Liver (tissue), 9 donors: ENCODE measurements around the gene TRIM58. TPM values are rescaled to one million over a fixed set of nuclear protein-coding genes. Genes with fewer than 3 reads are reported as not detected.
A peak's percentile ranks its signal among the peaks of the same experiment; 100 is the strongest.

Experiments
- DNase-seq: peaks from one replicate; pipeline ENCODE4 v3.0.0-alpha.2; 2017; ENCODE audit warnings: low spot score
- H3K27ac ChIP-seq, 2 donors: one replicate each; pipeline ENCODE4 v1.7.0; 2013; ENCODE audit warnings: inconsistent platforms in 2 of 2, low read length in 2 of 2, control low read depth in 1 of 2, low read depth in 1 of 2, mild to moderate bottlenecking in 1 of 2
- H3K27me3 ChIP-seq, 4 donors: one replicate each; pipeline versions ENCODE4 v1.6.1 to v1.7.0; 2013; ENCODE audit warnings: low read length in 3 of 4, inconsistent platforms in 1 of 4, mild to moderate bottlenecking in 1 of 4, moderate library complexity in 1 of 4; ENCODE audit not compliant: control insufficient read depth in 4 of 4, insufficient read depth in 4 of 4
- H3K36me3 ChIP-seq, 4 donors: one replicate each; pipeline versions ENCODE4 v1.6.1 to v1.7.0; 2013; ENCODE audit warnings: low read length in 3 of 4, mild to moderate bottlenecking in 3 of 4, low read depth in 1 of 4, moderate library complexity in 1 of 4; ENCODE audit not compliant: control insufficient read depth in 4 of 4, insufficient read depth in 3 of 4
- H3K4me1 ChIP-seq, 4 donors: one replicate each; pipeline versions ENCODE4 v1.6.1 to v1.7.0; 2013; ENCODE audit warnings: low read length in 3 of 4, mild to moderate bottlenecking in 3 of 4, moderate library complexity in 1 of 4; ENCODE audit not compliant: control insufficient read depth in 4 of 4, insufficient read depth in 4 of 4
- H3K4me3 ChIP-seq, 3 donors: one replicate each; pipeline versions ENCODE4 v1.6.1 to v1.7.0; 2013; ENCODE audit warnings: low read length in 3 of 3, control low read depth in 1 of 3, low read depth in 1 of 3, mild to moderate bottlenecking in 1 of 3
- H3K9ac ChIP-seq, 2 donors: one replicate each; pipeline ENCODE4 v1.7.0; 2013; ENCODE audit warnings: low read length in 2 of 2, mild to moderate bottlenecking in 2 of 2, moderate library complexity in 2 of 2, control low read depth in 1 of 2, low read depth in 1 of 2
- H3K9me3 ChIP-seq, 4 donors: one replicate each; pipeline versions ENCODE4 v1.6.1 to v1.7.0; 2013; ENCODE audit warnings: low read length in 3 of 4; ENCODE audit not compliant: control insufficient read depth in 4 of 4
- ATF3 ChIP-seq: IDR thresholded peaks from 2 replicates; pipeline ENCODE4 v1.6.1; 2016; ENCODE audit warnings: antibody characterized with exemption
- CTCF ChIP-seq: fragments of 150-350 bp; IDR thresholded peaks from 2 replicates; pipeline ENCODE4 v1.5.1; 2017; ENCODE audit warnings: improper control_type of control experiment, low read depth, low read length; ENCODE audit not compliant: missing input control
- EGR1 ChIP-seq, 2 donors: IDR thresholded peaks; 2 replicates each; pipeline ENCODE4 v1.6.1; 2016 to 2018; ENCODE audit warnings: antibody characterized with exemption in 2 of 2, low read depth in 2 of 2
- FOXA1 ChIP-seq: IDR thresholded peaks from 2 replicates; pipeline ENCODE4 v1.6.1; 2016; ENCODE audit warnings: antibody characterized with exemption
- FOXA2 ChIP-seq: IDR thresholded peaks from 2 replicates; pipeline ENCODE4 v1.6.1; 2016; ENCODE audit warnings: antibody characterized with exemption
- GABPA ChIP-seq, 2 donors: IDR thresholded peaks in 1 of 2; conservative IDR thresholded peaks in 1 of 2; 2 replicates each; pipeline ENCODE4 v1.6.1; 2016; ENCODE audit warnings: antibody characterized with exemption in 2 of 2, mild to moderate bottlenecking in 1 of 2, moderate library complexity in 1 of 2
- HNF4A ChIP-seq, 2 donors: conservative IDR thresholded peaks; 2 replicates each; pipeline ENCODE4 v1.6.1; 2016; ENCODE audit warnings: antibody characterized with exemption in 2 of 2, mild to moderate bottlenecking in 2 of 2
- HNF4G ChIP-seq: IDR thresholded peaks from 2 replicates; pipeline ENCODE4 v1.6.1; 2016; ENCODE audit warnings: antibody characterized with exemption
- JUND ChIP-seq, 2 donors: IDR thresholded peaks; 2 replicates each; pipeline ENCODE4 v1.6.1; 2016; ENCODE audit warnings: antibody characterized with exemption in 2 of 2
- MAX ChIP-seq: IDR thresholded peaks from 2 replicates; pipeline ENCODE4 v1.6.1; 2016; ENCODE audit warnings: antibody characterized with exemption
- NR2F2 ChIP-seq: IDR thresholded peaks from 2 replicates; pipeline ENCODE4 v1.6.1; 2016; ENCODE audit warnings: antibody characterized with exemption
- RAD21 ChIP-seq, 2 donors: IDR thresholded peaks; 2 replicates each; pipeline ENCODE4 v1.6.1; 2016; ENCODE audit warnings: antibody characterized with exemption in 2 of 2, mild to moderate bottlenecking in 2 of 2
- RXRA ChIP-seq, 2 donors: IDR thresholded peaks; 2 replicates each; pipeline ENCODE4 v1.6.1; 2017 to 2018; ENCODE audit warnings: antibody characterized with exemption in 2 of 2, mild to moderate bottlenecking in 1 of 2
- SP1 ChIP-seq: IDR thresholded peaks from 2 replicates; pipeline ENCODE4 v1.6.1; 2018; ENCODE audit warnings: antibody characterized with exemption, mild to moderate bottlenecking
- TAF1 ChIP-seq: conservative IDR thresholded peaks from 2 replicates; pipeline ENCODE4 v1.6.1; 2016; ENCODE audit warnings: antibody characterized with exemption, mild to moderate bottlenecking
- YY1 ChIP-seq: IDR thresholded peaks from 2 replicates; pipeline ENCODE4 v1.6.1; 2016; ENCODE audit warnings: antibody characterized with exemption, mild to moderate bottlenecking
- ZBTB33 ChIP-seq: IDR thresholded peaks from 2 replicates; pipeline ENCODE4 v1.6.1; 2016; ENCODE audit warnings: antibody characterized with exemption
- WGBS: extraction: QIAGEN DNeasy Blood & Tissue Kit; methylation state at CpG from one replicate; pipeline ENCODE4 v1.1.7; 2013; 5-methylcytosine and 5-hydroxymethylcytosine counted together
- polyA plus RNA-seq, 2 donors: library from polyadenylated mRNA; stranded (reverse) in 1 of 2; unstranded in 1 of 2; fragments of 200-250 nt in 1 of 2; fragments of >200 nt in 1 of 2; fragmentation: Nextera tagmentation in 1 of 2; extraction: Ambion mirVana in 1 of 2; gene quantifications; one replicate each; pipeline versions ENCODE4 v1.2.1 to v1.2.3, GENCODE V29; 2013 to 2015
- total RNA-seq, 2 donors: library from RNA; depleted of rRNA; stranded (reverse); fragments of >200 nt; gene quantifications; one replicate each; pipeline ENCODE4 v1.2.3, GENCODE V29; 2014
- donor health status: healthy.
- donor health status: healthy.
- donor health status: healthy.
- donor health status: healthy.
- donor health status: healthy.

The TRIM58 gene
- total and polyA plus RNA-seq, 4 donors: 0.06 to 88.7 (median 0.14) TPM

GRCh38 chr1:247854899-247855545 lies 2.0 kb upstream of the TRIM58 start:
- Histone ChIP-seq H3K4me3 (no peak overlapping the region), H3K4me1 (peaks cover 0 to 8% (median 3%) of the 10 kb centered on the region in 4 donors), H3K36me3 (no peaks in the 10 kb centered on the region), H3K27ac (no peak overlapping the region), H3K9me3 (no peaks in the 10 kb centered on the region), H3K9ac (no peak overlapping the region), H3K27me3 (peaks cover 0 to 7% (median 3%) of the 10 kb centered on the region in 4 donors)
- DNase-seq: peak; percentile 89
- TF ChIP-seq RXRA (IDR thresholded peaks at IDR 0.05) (no peak), ZBTB33 (no peak), FOXA2 (no peak), EGR1 (IDR thresholded peaks at IDR 0.05; ENCODE audit: low read depth in 2 of 2) (no peak), FOXA1 (no peak), CTCF (no peak), NR2F2 (no peak), RAD21 (IDR thresholded peaks at IDR 0.05) (no peak), YY1 (no peak), JUND (IDR thresholded peaks at IDR 0.05) (no peak), SP1 (no peak), MAX (no peak), ATF3 (no peak), GABPA (IDR thresholded peaks at IDR 0.05 in 1 of 2, conservative IDR thresholded peaks at IDR 0.05 in 1 of 2) (no peak), HNF4G (no peak), HNF4A (conservative IDR thresholded peaks at IDR 0.05) (no peak)
- 74% methylated on average over 14 of the region's 14 CpGs for WGBS

GRCh38 chr1:247855911-247856310 lies 1.1 kb upstream of the TRIM58 start:
- Histone ChIP-seq H3K27ac (no peak overlapping the region), H3K4me3 (no peak overlapping the region), H3K27me3 (peaks cover 0 to 7% (median 3%) of the 10 kb centered on the region in 4 donors), H3K9me3 (no peaks in the 10 kb centered on the region), H3K4me1 (peaks cover 0 to 8% (median 3%) of the 10 kb centered on the region in 4 donors), H3K9ac (no peak overlapping the region), H3K36me3 (no peaks in the 10 kb centered on the region)
- no peak for DNase-seq
- WGBS: 73% methylated on average over 4 of the region's 4 CpGs
- no peak for TF ChIP-seq TAF1
- no peak for TF ChIP-seq MAX
- TF ChIP-seq NR2F2: no peak
- TF ChIP-seq ATF3: no peak
- TF ChIP-seq JUND (IDR thresholded peaks at IDR 0.05): no peak
- no peak for TF ChIP-seq FOXA1
- TF ChIP-seq ZBTB33: no peak
